Endothelial cell of umbilical vein (primary cell): ENCODE data around the gene PF4V1. TPM values are rescaled to one million over a fixed set of nuclear protein-coding genes. Genes with fewer than 3 reads are reported as not detected.

Experiments
- BruUV-seq: library from RNA; stranded (reverse); fragments of 400-500 nt; replicated peaks from 2 replicates; lab custom pipeline; 2021; lab: Mats Ljungman, UMichigan
- CTCF ChIA-PET: fragments of 300-600, 350-600 bp; sonication (Branson Sonifier 250); formaldehyde crosslinking; loops from one replicate; lab custom pipeline; 2021; ENCODE audit warnings: antibody characterized with exemption, inconsistent platforms; lab: Charles Lee
- POLR2A ChIA-PET: fragments of 300-600, 350-600 bp; sonication (Branson Sonifier 250); formaldehyde crosslinking; loops from one replicate; lab custom pipeline; 2021; ENCODE audit warnings: antibody characterized with exemption, inconsistent platforms; lab: Charles Lee
- DNase-seq: peaks from one replicate; pipeline ENCODE4 v3.0.0-alpha.2; 2011; ENCODE audit warnings: low read depth, low spot score
- FAIRE-seq: peaks from 2 replicates; lab custom pipeline; 2011; peaks lifted over from hg19 to GRCh38; lab: Jason Lieb, UNC
- H2AFZ ChIP-seq: 2 replicates; pipeline ENCODE4 v1.6.0; 2012; ENCODE audit warnings: low read depth, low read length, control low read depth, inconsistent platforms
- H3K27ac ChIP-seq: 2 replicates; pipeline ENCODE4 v1.5.1; 2011; ENCODE audit warnings: low read depth, mild to moderate bottlenecking, control low read depth, low read length, moderate library complexity; ENCODE audit not compliant: insufficient read depth
- H3K27me3 ChIP-seq, 2 experiments: 2 replicates each; pipeline versions ENCODE4 v1.6.0 to v1.6.1; 2011; ENCODE audit warnings: low read length in 2 of 2, mixed read lengths in 1 of 2; ENCODE audit not compliant: control insufficient read depth in 2 of 2, insufficient read depth in 2 of 2
- H3K36me3 ChIP-seq, 2 experiments: 2 replicates in 1 of 2; 3 replicates in 1 of 2; pipeline ENCODE4 v1.5.1; 2011; ENCODE audit warnings: low read length in 2 of 2, mild to moderate bottlenecking in 1 of 2, moderate library complexity in 1 of 2; ENCODE audit not compliant: control insufficient read depth in 2 of 2, insufficient read depth in 2 of 2; ENCODE audit errors: extremely low read depth in 1 of 2
- H3K4me1 ChIP-seq: 3 replicates; pipeline ENCODE4 v1.5.1; 2011; ENCODE audit warnings: mild to moderate bottlenecking, low read length; ENCODE audit not compliant: control insufficient read depth, insufficient read depth; ENCODE audit errors: extremely low read depth
- H3K4me2 ChIP-seq: 2 replicates; pipeline ENCODE4 v1.6.1; 2011; ENCODE audit warnings: low read length, control low read depth, mixed read lengths; ENCODE audit not compliant: insufficient read depth
- H3K4me3 ChIP-seq, 3 experiments: fragments of 200-600 bp in 1 of 3; sonication (generic), shearing (Covaris generic) in 1 of 3; replicated peaks in 1 of 3; 2 replicates each; pipeline ENCODE4 v1.5.1; 2011 to 2016; ENCODE audit warnings: control low read depth in 3 of 3, low read length in 3 of 3, mild to moderate bottlenecking in 2 of 3, inconsistent platforms in 1 of 3, low read depth in 1 of 3, moderate library complexity in 1 of 3; ENCODE audit not compliant: insufficient read depth in 1 of 3
- H3K79me2 ChIP-seq: 2 replicates; pipeline ENCODE4 v1.6.0; 2012; ENCODE audit warnings: low read length, inconsistent platforms; ENCODE audit not compliant: control insufficient read depth, insufficient read depth
- H3K9ac ChIP-seq: replicated peaks from 2 replicates; pipeline ENCODE3; 2011; ENCODE audit warnings: low read length, control low read depth; ENCODE audit not compliant: insufficient read depth; ENCODE audit errors: extremely low read depth
- H3K9me1 ChIP-seq: replicated peaks from 3 replicates; pipeline ENCODE4 v1.6.0; 2011; ENCODE audit warnings: mild to moderate bottlenecking, low read length; ENCODE audit not compliant: control insufficient read depth, insufficient read depth; ENCODE audit errors: extremely low read depth
- H3K9me3 ChIP-seq: replicated peaks from 2 replicates; pipeline ENCODE4 v1.5.1; 2012; ENCODE audit warnings: low read length, inconsistent platforms; ENCODE audit not compliant: control insufficient read depth, insufficient read depth
- H4K20me1 ChIP-seq: replicated peaks from 2 replicates; pipeline ENCODE3; 2011; ENCODE audit warnings: mild to moderate bottlenecking, low read length; ENCODE audit not compliant: control insufficient read depth, insufficient read depth; ENCODE audit errors: extremely low read depth
- CTCF ChIP-seq, 2 donors: IDR thresholded peaks; 1 replicate in 1 of 2; 2 replicates in 1 of 2; pipeline ENCODE4 v1.5.1; 2011; ENCODE audit warnings: low read length in 2 of 2, mild to moderate bottlenecking in 2 of 2, moderate library complexity in 2 of 2, control low read depth in 1 of 2, inconsistent platforms in 1 of 2, low read depth in 1 of 2; ENCODE audit not compliant: insufficient read depth in 1 of 2; ENCODE audit errors: extremely low read depth in 1 of 2
- EZH2 ChIP-seq: IDR thresholded peaks from 2 replicates; pipeline ENCODE4 v1.6.1; 2012; ENCODE audit warnings: borderline replicate concordance, low read depth, mild to moderate bottlenecking, moderate library complexity, low read length, inconsistent platforms; ENCODE audit not compliant: severe bottlenecking
- FOS ChIP-seq: IDR thresholded peaks from 2 replicates; pipeline ENCODE4 v1.6.1; 2011; ENCODE audit warnings: mild to moderate bottlenecking, low read length, moderate library complexity, borderline replicate concordance; ENCODE audit not compliant: insufficient read depth
- GATA2 ChIP-seq: IDR thresholded peaks from 2 replicates; pipeline ENCODE4 v1.7.0; 2011; ENCODE audit warnings: low read depth, mild to moderate bottlenecking, moderate library complexity, mixed read lengths, low read length; ENCODE audit not compliant: insufficient read length, insufficient read depth
- JUN ChIP-seq: IDR thresholded peaks from 2 replicates; pipeline ENCODE4 v1.6.1; 2011; ENCODE audit warnings: borderline replicate concordance, low read depth; ENCODE audit not compliant: insufficient read length, insufficient read depth
- MYC ChIP-seq: IDR thresholded peaks from one replicate; pipeline ENCODE4 v1.6.1; 2011; ENCODE audit warnings: mild to moderate bottlenecking, low read depth, low read length
- POLR2A ChIP-seq: IDR thresholded peaks from 2 replicates; pipeline ENCODE4 v1.6.1; 2012; ENCODE audit warnings: low read depth, mild to moderate bottlenecking, control low read depth, low read length
- POLR2AphosphoS5 ChIP-seq: IDR thresholded peaks from 2 replicates; pipeline ENCODE4 v1.6.1; 2012; ENCODE audit warnings: low read depth, mild to moderate bottlenecking, control low read depth, low read length, moderate library complexity; ENCODE audit not compliant: insufficient read depth
- dilution Hi-C: fragments of 300-500 bp; cut with MboI; formaldehyde crosslinking; loops from one replicate; pipeline ENCODE4 v1.15.0; 2019; ENCODE audit warnings: low sequenced_read_pairs; ENCODE audit not compliant: extremely low pct_ligation_motif_present
- intact Hi-C: fragments of 100-400 bp; cut with micrococcal nuclease; formaldehyde crosslinking; loops from one replicate; pipeline ENCODE4 v1.10.0; 2022
- polyA plus RNA-seq, 4 experiments: library from polyadenylated mRNA; depleted of rRNA in 3 of 4; stranded (reverse) in 3 of 4; unstranded in 1 of 4; fragments of >200 nt; gene quantifications; 2 replicates each; pipeline versions ENCODE4 v1.2.1 to v1.2.3, GENCODE V29; 2011 to 2012; ENCODE audit warnings: missing spikeins in 1 of 4
- total RNA-seq: library from RNA; stranded (reverse); gene quantifications from 2 replicates; pipeline ENCODE4 v1.2.3, GENCODE V29; 2021
- TF ChIP-seq, protein P1 (sequence below): IDR thresholded peaks from 2 replicates; pipeline ENCODE4 v1.6.1; 2011; ENCODE audit not compliant: insufficient read depth, insufficient read length

Gene PF4V1
- total and polyA plus RNA-seq, 2 donors (not counting 3 experiments of a cell fraction or from before 2014, with no cell fraction given): not detected

DNA sequence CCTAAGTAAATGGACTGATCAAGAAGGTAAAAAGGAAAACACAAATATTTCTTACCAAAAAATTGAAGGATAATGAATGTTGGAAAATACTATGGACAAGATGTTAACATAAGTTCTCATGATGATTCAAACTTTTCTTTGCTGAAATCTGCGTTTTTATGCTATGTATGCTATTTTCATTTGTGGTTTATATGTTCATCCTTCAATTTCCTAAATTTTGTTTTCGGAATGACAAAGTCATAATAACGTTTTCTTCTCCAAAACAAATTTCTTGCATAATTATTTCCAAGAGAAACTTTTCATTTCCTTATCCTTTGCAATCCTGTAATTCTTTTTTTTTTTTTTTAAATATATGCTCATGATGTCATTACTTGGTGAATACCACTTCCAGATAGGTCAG, 7.8 kb downstream of the PF4V1 start:
- DNase-seq (no peak), FAIRE-seq (no peak)
- Histone ChIP-seq H3K27me3 (no peaks in the 10 kb centered on the region), H3K4me3 (no peak overlapping the region), H3K79me2 (no peaks in the 10 kb centered on the region), H4K20me1 (no peaks in the 10 kb centered on the region), H3K9ac (no peak overlapping the region), H3K9me1 (no peaks in the 10 kb centered on the region), H3K36me3 (no peaks in the 10 kb centered on the region), H2AFZ (no peak overlapping the region), H3K4me2 (no peak overlapping the region), H3K9me3 (no peaks in the 10 kb centered on the region), H3K27ac (no peak overlapping the region), H3K4me1 (peaks cover 5% of the 10 kb centered on the region)
- dilution Hi-C loops (no loop called here), intact Hi-C loops (loop anchor here (10.0 kb wide), 1 partner anchor 234 kb away; the partner anchor contains the start of gene CXCL2)
- TF ChIP-seq POLR2AphosphoS5: no peak
- TF ChIP-seq, protein P1, sequence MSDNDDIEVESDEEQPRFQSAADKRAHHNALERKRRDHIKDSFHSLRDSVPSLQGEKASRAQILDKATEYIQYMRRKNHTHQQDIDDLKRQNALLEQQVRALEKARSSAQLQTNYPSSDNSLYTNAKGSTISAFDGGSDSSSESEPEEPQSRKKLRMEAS: no peak
- TF ChIP-seq POLR2A: no peak
- TF ChIP-seq FOS: no peak
- no peak for TF ChIP-seq EZH2
- TF ChIP-seq MYC: no peak
- no peak for TF ChIP-seq GATA2
- TF ChIP-seq CTCF (IDR thresholded peaks at IDR 0.05; ENCODE audit: extremely low read depth in 1 of 2, insufficient read depth in 1 of 2, low read depth in 1 of 2, low read length in 2 of 2): no peak
- TF ChIP-seq JUN: no peak
- POLR2A ChIA-PET: no interaction called here
- CTCF ChIA-PET: no interaction called here
- no TSS peak for BruUV-seq
